SK-N-MC (cell line): ENCODE results near the gene CRABP2.

Experiments used
- DNase-seq: peaks from one replicate; pipeline ENCODE4 v3.0.0-alpha.2; 2011; ENCODE audit warnings: low read depth, low spot score
- H3K27ac ChIP-seq: fragments of 200-600 bp; sonication (generic); 2 replicates; pipeline ENCODE4 v1.5.1; 2016; ENCODE audit warnings: mixed run types
- H3K36me3 ChIP-seq: fragments of 200-600 bp; sonication (generic); 2 replicates; pipeline ENCODE4 v1.6.1; 2017; ENCODE audit warnings: antibody characterized with exemption, low read length, mixed read lengths; ENCODE audit not compliant: insufficient read depth
- H3K4me3 ChIP-seq: fragments of 200-600 bp; sonication (generic); 2 replicates; pipeline ENCODE4 v1.5.1; 2016
- H3K9ac ChIP-seq: fragments of 200-600 bp; sonication (generic); 2 replicates; pipeline ENCODE4 v1.8.0; 2017; ENCODE audit warnings: mixed run types, mixed read lengths; ENCODE audit not compliant: insufficient read length
- H3K9me3 ChIP-seq: fragments of 200-600 bp; sonication (generic); 2 replicates; pipeline ENCODE4 v1.6.1; 2017; ENCODE audit warnings: low read depth, mild to moderate bottlenecking, antibody characterized with exemption, low read length, moderate library complexity, mixed read lengths
- EZH2 ChIP-seq: fragments of 200-600 bp; sonication (generic); IDR thresholded peaks from one replicate; pipeline ENCODE4 v1.6.1; 2017; ENCODE audit warnings: antibody characterized with exemption
- FOXP2 ChIP-seq: optimal IDR thresholded peaks from 2 replicates; pipeline ENCODE3; 2011; ENCODE audit warnings: mild to moderate bottlenecking, moderate library complexity; ENCODE audit not compliant: insufficient read depth; ENCODE audit errors: extremely low read length, control extremely low read depth
- POLR2AphosphoS5 ChIP-seq: IDR thresholded peaks from 2 replicates; pipeline ENCODE4 v1.6.1; 2012; ENCODE audit warnings: mild to moderate bottlenecking, low read depth, low read length, borderline replicate concordance

The CRABP2 gene

DNA sequence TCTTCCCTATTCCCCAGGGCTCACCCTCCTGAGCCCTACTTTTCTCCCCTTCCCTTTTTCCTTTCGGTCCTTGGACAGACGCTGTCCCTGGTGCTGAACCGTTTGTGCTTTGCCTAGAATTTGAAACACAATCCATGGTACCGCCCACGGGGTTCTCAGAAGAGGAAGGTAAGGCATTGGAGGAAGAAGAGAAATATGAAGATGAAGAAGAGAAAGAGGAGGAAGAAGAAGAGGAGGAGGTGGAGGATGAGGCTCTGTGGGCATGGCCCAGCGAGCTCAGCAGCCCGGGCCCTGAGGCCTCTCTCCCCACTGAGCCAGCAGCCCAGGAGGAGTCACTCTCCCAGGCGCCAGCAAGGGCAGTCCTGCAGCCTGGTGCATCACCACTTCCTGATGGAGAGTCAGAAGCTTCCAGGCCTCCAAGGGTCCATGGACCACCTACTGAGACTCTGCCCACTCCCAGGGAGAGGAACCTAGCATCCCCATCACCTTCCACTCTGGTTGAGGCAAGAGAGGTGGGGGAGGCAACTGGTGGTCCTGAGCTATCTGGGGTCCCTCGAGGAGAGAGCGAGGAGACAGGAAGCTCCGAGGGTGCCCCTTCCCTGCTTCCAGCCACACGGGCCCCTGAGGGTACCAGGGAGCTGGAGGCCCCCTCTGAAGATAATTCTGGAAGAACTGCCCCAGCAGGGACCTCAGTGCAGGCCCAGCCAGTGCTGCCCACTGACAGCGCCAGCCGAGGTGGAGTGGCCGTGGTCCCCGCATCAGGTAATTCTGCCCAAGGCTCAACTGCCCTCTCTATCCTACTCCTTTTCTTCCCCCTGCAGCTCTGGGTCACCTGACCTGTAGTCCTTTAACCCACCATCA is 53.0 kb downstream of the CRABP2 start:
- Histone ChIP-seq H3K9me3 (no peaks in the 10 kb centered on the region), H3K27ac (no peak overlapping the region), H3K9ac (no peak overlapping the region), H3K36me3 (no peaks in the 10 kb centered on the region), H3K4me3 (no peak overlapping the region)
- DNase-seq, result no peak
- TF ChIP-seq FOXP2 (no peak), POLR2AphosphoS5 (no peak), EZH2 (no peak)
